OCI-LY1 (cell line): ENCODE results near the gene ELOA.

Experiments
- CTCF ChIP-seq: fragments of 200-600 bp; sonication (generic), shearing (Covaris generic); IDR thresholded peaks from 2 replicates; pipeline ENCODE4 v1.5.1; 2017; ENCODE audit warnings: mild to moderate bottlenecking, antibody characterized with exemption, low read length, moderate library complexity, mixed read lengths
- EZH2 ChIP-seq: fragments of 200-600 bp; sonication (generic), shearing (Covaris generic); IDR thresholded peaks from 2 replicates; pipeline ENCODE4 v1.8.0; 2017; ENCODE audit warnings: borderline replicate concordance, mixed run types, mild to moderate bottlenecking, antibody characterized with exemption, low read length, moderate library complexity, mixed read lengths

- no peak for TF ChIP-seq CTCF
- TF ChIP-seq EZH2 = no peak
Measured at GRCh38 chr1:23801338-23801748, 58.1 kb downstream of the ELOA start.
